DMS153 (cell line): Measurements from ENCODE around the gene SLC39A8.
"Not testable (repeated sequence)": the region's sequence is repeated elsewhere in the genome, so short reads cannot be mapped to it uniquely, and the experiment has no call there.

Source experiments
- DNase-seq: peaks from one replicate; lab custom pipeline; 2025; lab: John Stamatoyannopoulos, UW

SLC39A8 gene

GRCh38 chr4:102344954-102345794 lies at the start of gene SLC39A8:
SLC39A8 (minus strand) TSS chr4:102345482; CDS start chr4:102344662, 820 bp downstream.
- peak; percentile 77 for DNase-seq

- no peak for DNase-seq
Observed at GRCh38 chr4:102392033-102392744, 46.9 kb upstream of the SLC39A8 start.

- no peak for DNase-seq
Observed at GRCh38 chr4:102390438-102390837, 45.2 kb upstream of the SLC39A8 start.

GRCh38 chr4:102388611-102389010 lies 43.3 kb upstream of the SLC39A8 start:
- no peak for DNase-seq

GRCh38 chr4:102387552-102388150 lies 42.4 kb upstream of the SLC39A8 start:
- DNase-seq, result no peak

GRCh38 chr4:102386966-102387365 lies 41.7 kb upstream of the SLC39A8 start:
- no peak for DNase-seq

GRCh38 chr4:102380253-102380652 lies 35.0 kb upstream of the SLC39A8 start:
- not testable (repeated sequence) for DNase-seq

- DNase-seq, result no peak
Observed at GRCh38 chr4:102362922-102363432, 17.7 kb upstream of the SLC39A8 start.

GRCh38 chr4:102358128-102358527 lies 12.8 kb upstream of the SLC39A8 start:
- no peak for DNase-seq

GRCh38 chr4:102357637-102358036 lies 12.4 kb upstream of the SLC39A8 start:
- not testable (repeated sequence) for DNase-seq

- peak; percentile 37 for DNase-seq
Observed at GRCh38 chr4:102356562-102357202, 11.4 kb upstream of the SLC39A8 start.

GRCh38 chr4:102355748-102356147 lies 10.5 kb upstream of the SLC39A8 start:
- DNase-seq, result no peak

GRCh38 chr4:102354671-102355454 lies 9.6 kb upstream of the SLC39A8 start:
- DNase-seq, result no peak

- no peak for DNase-seq
Observed at GRCh38 chr4:102352781-102353180, 7.5 kb upstream of the SLC39A8 start.

- DNase-seq, result no peak
Observed at GRCh38 chr4:102350634-102351033, 5.4 kb upstream of the SLC39A8 start.

GRCh38 chr4:102348701-102349100 lies 3.4 kb upstream of the SLC39A8 start:
- no peak for DNase-seq

- no peak for DNase-seq
Observed at GRCh38 chr4:102345795-102346100, 466 bp upstream of the SLC39A8 start.

GRCh38 chr4:102344520-102344953 lies 745 bp downstream of the SLC39A8 start:
- no peak for DNase-seq

GRCh38 chr4:102343964-102344519 lies 1.2 kb downstream of the SLC39A8 start:
- peak; percentile 46 for DNase-seq

- no peak for DNase-seq
Observed at GRCh38 chr4:102342404-102343074, 2.7 kb downstream of the SLC39A8 start.
